Stimulated activated naive CD4-positive, alpha-beta T cell (primary cell): Measurements from ENCODE around the gene RECK.
"Not testable (repeated sequence)": the region's sequence is repeated elsewhere in the genome, so short reads cannot be mapped to it uniquely, and the experiment has no call there.

Experiments used
- DNase-seq, 6 experiments: peaks; one replicate each; lab custom pipeline; 2025; lab: John Stamatoyannopoulos, UW

RECK gene

GRCh38 chr9:36074055-36074454, 37.3 kb downstream of the RECK start:
- no peak for DNase-seq

- no peak for DNase-seq
Observed at GRCh38 chr9:36074870-36075532, 38.3 kb downstream of the RECK start.

GRCh38 chr9:36078051-36078450, 41.3 kb downstream of the RECK start:
- DNase-seq = no peak

- no peak for DNase-seq
Observed at GRCh38 chr9:36080519-36080918, 43.8 kb downstream of the RECK start.

GRCh38 chr9:36082931-36083330, 46.2 kb downstream of the RECK start:
- DNase-seq = no peak

- DNase-seq = no peak
Observed at GRCh38 chr9:36086442-36086841, 49.7 kb downstream of the RECK start.

GRCh38 chr9:36087054-36087453, 50.3 kb downstream of the RECK start:
- not testable (repeated sequence) for DNase-seq

GRCh38 chr9:36088020-36088419, 51.3 kb downstream of the RECK start:
- no peak for DNase-seq

- DNase-seq = no peak
Observed at GRCh38 chr9:36091026-36091953, 54.6 kb downstream of the RECK start.

- no peak for DNase-seq
Observed at GRCh38 chr9:36092014-36092413, 55.3 kb downstream of the RECK start.

- DNase-seq = peak in 3 of 6 experiments; percentile 22 to 31 (median 23)
Observed at GRCh38 chr9:36092509-36093215, 55.9 kb downstream of the RECK start.

GRCh38 chr9:36093384-36093783, 56.7 kb downstream of the RECK start:
- DNase-seq = no peak

GRCh38 chr9:36099718-36100117, 63.0 kb downstream of the RECK start:
- no peak for DNase-seq

GRCh38 chr9:36100532-36100931, 63.8 kb downstream of the RECK start:
- DNase-seq = no peak

- DNase-seq = no peak
Observed at GRCh38 chr9:36101916-36102741, 65.4 kb downstream of the RECK start.

- peak; percentile 66 to 84 (median 80) for DNase-seq
Observed at GRCh38 chr9:36102742-36103495, 66.2 kb downstream of the RECK start.

GRCh38 chr9:36109071-36109470, 72.4 kb downstream of the RECK start:
- no peak for DNase-seq

- DNase-seq = no peak
Observed at GRCh38 chr9:36110434-36110833, 73.7 kb downstream of the RECK start.

- DNase-seq = no peak
Observed at GRCh38 chr9:36112516-36112915, 75.8 kb downstream of the RECK start.

- no peak for DNase-seq
Observed at GRCh38 chr9:36113999-36114398, 77.3 kb downstream of the RECK start.

- DNase-seq = no peak
Observed at GRCh38 chr9:36116593-36116992, 79.9 kb downstream of the RECK start.
